Kidney (tissue), 14 donors: ENCODE data around the gene MAGI1. TPM values are rescaled to one million over a fixed set of nuclear protein-coding genes. Genes with fewer than 3 reads are reported as not detected.

Source experiments
- DNase-seq, 5 donors: peaks; one replicate each; pipeline ENCODE4 v3.0.0-alpha.2; 2013 to 2020
- FAIRE-seq: peaks from 2 replicates; lab custom pipeline; 2012; peaks lifted over from hg19 to GRCh38; lab: Jason Lieb, UNC
- H3K27ac ChIP-seq, 2 donors: one replicate each; pipeline ENCODE4 v1.7.0; 2013; ENCODE audit warnings: low read depth in 2 of 2, low read length in 2 of 2, inconsistent platforms in 1 of 2
- H3K27me3 ChIP-seq: one replicate; pipeline ENCODE4 v1.7.1; 2013; ENCODE audit warnings: low read length, inconsistent platforms; ENCODE audit not compliant: control insufficient read depth, insufficient read depth
- H3K36me3 ChIP-seq, 3 donors: one replicate each; pipeline versions ENCODE4 v1.7.0 to v1.7.1; 2013; ENCODE audit warnings: low read length in 3 of 3, control low read depth in 1 of 3, inconsistent platforms in 1 of 3; ENCODE audit not compliant: insufficient read depth in 3 of 3, control insufficient read depth in 2 of 3
- H3K4me1 ChIP-seq, 3 donors: one replicate each; pipeline versions ENCODE4 v1.7.0 to v1.7.1; 2013; ENCODE audit warnings: low read length in 3 of 3, inconsistent platforms in 1 of 3, low read depth in 1 of 3; ENCODE audit not compliant: control insufficient read depth in 2 of 3, insufficient read depth in 2 of 3
- H3K4me3 ChIP-seq, 3 donors: one replicate each; pipeline versions ENCODE4 v1.7.0 to v1.8.1; 2013; ENCODE audit warnings: low read length in 3 of 3, control low read depth in 1 of 3, inconsistent platforms in 1 of 3
- H3K9ac ChIP-seq, 3 donors: one replicate each; pipeline versions ENCODE4 v1.7.0 to v1.7.1; 2013; ENCODE audit warnings: low read length in 3 of 3, control low read depth in 1 of 3, inconsistent platforms in 1 of 3
- H3K9me3 ChIP-seq, 3 donors: one replicate each; pipeline versions ENCODE4 v1.7.0 to v1.7.1; 2013; ENCODE audit warnings: low read length in 3 of 3, control low read depth in 1 of 3, inconsistent platforms in 1 of 3; ENCODE audit not compliant: control insufficient read depth in 2 of 3, insufficient read depth in 1 of 3
- intact Hi-C: fragments of 100-400 bp; cut with DNase I; formaldehyde crosslinking; loops from one replicate; pipeline ENCODE4 v1.11.1; 2022
- polyA plus RNA-seq: library from polyadenylated mRNA; stranded (reverse); fragments of 350-450 nt; fragmentation: Illumina TruSeq; extraction: RNeasy Lipid Tissue Mini Kit (QIAGEN cat#74804); gene quantifications from one replicate; pipeline ENCODE4 v1.2.3, GENCODE V29; 2014; ENCODE audit warnings: low read depth, low replicate concordance; ENCODE audit not compliant: insufficient read depth
- total RNA-seq: library from RNA; stranded (reverse); fragmentation: NEBNext Ultra II Directional; extraction: Animal tissue kit (Norgen Biotek cat#: 25700); gene quantifications from one replicate; pipeline ENCODE4 v1.2.1, GENCODE V29; 2021
- TF ChIP-seq, protein P1 (sequence below): IDR thresholded peaks from 3 replicates; pipeline ENCODE4 v1.5.1; 2012; ENCODE audit warnings: mild to moderate bottlenecking, moderate library complexity, borderline replicate concordance; ENCODE audit not compliant: insufficient read depth; ENCODE audit errors: extremely low read depth
- donor health status: control.
- donor health status: control.
- donor health status: control.
- donor health status: control.
- donor health status: control.
- donor health status: DM: yes; HTN: yes; CAD: no.
- donor health status: Normal renal cell carcinoma (clear cell type).

Gene MAGI1
- total and polyA plus RNA-seq, 2 donors from 2014 or later = 8.2 to 42.8 TPM

DNA sequence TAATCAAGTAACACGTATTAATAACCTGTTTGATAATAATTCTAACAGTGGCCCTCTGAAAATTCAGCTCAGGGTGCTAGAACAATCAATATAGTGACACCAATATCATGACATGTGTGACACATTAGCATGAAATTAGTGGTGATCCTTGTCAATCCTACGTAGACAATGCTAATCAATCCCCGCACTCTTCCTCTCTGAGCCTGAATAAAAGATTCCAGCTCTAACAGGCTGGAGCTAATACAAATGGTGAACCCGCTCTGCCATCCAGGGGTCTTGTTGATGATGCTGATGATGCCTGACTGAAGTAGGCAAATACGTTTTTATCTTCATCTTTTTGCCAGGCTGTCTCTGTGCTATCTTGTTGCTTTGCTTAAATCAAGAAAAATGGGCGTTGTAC, 462.5 kb downstream of the MAGI1 start:
- DNase-seq (no peak), FAIRE-seq (no peak)
- no peaks in the 10 kb centered on the region for H3K36me3 ChIP-seq
- no peak overlapping the region for H3K9ac ChIP-seq
- H3K4me3 ChIP-seq = no peak overlapping the region
- H3K4me1 ChIP-seq = no peaks in the 10 kb centered on the region
- no peaks in the 10 kb centered on the region for H3K27me3 ChIP-seq
- TF ChIP-seq, protein P1, sequence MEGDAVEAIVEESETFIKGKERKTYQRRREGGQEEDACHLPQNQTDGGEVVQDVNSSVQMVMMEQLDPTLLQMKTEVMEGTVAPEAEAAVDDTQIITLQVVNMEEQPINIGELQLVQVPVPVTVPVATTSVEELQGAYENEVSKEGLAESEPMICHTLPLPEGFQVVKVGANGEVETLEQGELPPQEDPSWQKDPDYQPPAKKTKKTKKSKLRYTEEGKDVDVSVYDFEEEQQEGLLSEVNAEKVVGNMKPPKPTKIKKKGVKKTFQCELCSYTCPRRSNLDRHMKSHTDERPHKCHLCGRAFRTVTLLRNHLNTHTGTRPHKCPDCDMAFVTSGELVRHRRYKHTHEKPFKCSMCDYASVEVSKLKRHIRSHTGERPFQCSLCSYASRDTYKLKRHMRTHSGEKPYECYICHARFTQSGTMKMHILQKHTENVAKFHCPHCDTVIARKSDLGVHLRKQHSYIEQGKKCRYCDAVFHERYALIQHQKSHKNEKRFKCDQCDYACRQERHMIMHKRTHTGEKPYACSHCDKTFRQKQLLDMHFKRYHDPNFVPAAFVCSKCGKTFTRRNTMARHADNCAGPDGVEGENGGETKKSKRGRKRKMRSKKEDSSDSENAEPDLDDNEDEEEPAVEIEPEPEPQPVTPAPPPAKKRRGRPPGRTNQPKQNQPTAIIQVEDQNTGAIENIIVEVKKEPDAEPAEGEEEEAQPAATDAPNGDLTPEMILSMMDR = no peak
- H3K9me3 ChIP-seq = no peaks in the 10 kb centered on the region
- no peak overlapping the region for H3K27ac ChIP-seq
- intact Hi-C loops = no loop called here

DNA sequence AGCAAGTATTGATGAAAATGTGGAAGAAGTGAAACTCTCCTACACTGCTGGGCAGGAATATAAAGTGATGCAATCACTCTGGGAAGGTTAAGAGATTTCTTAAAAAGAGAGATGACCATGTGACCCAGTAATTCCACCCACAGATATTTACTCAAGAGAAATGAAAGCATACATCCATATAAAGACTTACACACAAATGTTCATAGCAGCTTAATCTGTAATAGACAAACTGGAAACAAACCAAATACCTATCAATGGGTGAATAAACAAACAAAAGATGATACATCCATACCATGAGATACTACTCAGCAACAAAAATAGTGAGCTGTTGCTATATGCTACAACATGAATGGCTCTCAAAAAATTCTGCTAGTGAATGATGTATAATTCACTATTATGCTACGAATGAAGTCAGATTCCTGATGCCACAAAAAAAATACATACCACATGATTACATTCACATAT, 463.3 kb downstream of the MAGI1 start:
- no peak for FAIRE-seq
- DNase-seq = no peak

DNA sequence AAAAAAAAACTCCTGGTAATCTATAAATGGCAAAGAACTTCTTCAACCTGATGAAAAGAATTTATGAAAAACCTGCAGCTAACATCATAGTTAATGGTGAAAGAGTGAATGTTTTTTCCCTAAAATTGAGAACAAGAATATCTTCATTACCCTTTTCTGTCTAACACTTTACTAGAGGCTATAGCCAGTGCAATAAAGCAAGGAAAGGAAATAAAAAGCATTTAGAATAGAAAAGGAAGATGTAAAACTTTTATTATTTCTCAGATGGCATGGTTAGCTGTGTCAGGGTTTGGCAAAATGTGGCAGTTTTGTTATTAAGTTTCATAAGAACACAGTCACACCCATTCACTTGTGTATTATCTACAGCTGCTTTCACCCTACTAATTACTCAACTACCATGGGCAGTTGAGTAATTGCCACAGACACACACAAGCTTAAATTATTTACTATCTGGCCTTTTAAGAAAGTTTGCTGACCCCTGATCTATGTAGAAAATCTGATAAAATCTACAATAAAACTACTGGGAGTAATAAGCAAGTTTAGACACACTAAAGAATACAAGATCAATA, 465.1 kb downstream of the MAGI1 start:
- no peaks in the 10 kb centered on the region for H3K9me3 ChIP-seq
- DNase-seq (no peak), FAIRE-seq (no peak)
- no peaks in the 10 kb centered on the region for H3K4me1 ChIP-seq
- intact Hi-C loops = no loop called here
- no peak overlapping the region for H3K27ac ChIP-seq
- TF ChIP-seq, protein P1 = no peak
- no peak overlapping the region for H3K4me3 ChIP-seq
- no peaks in the 10 kb centered on the region for H3K36me3 ChIP-seq
- H3K9ac ChIP-seq = no peak overlapping the region
- H3K27me3 ChIP-seq = no peaks in the 10 kb centered on the region

More for the DNA sequence above, 463.3 kb downstream of the MAGI1 start:
- Histone ChIP-seq H3K4me1 (no peaks in the 10 kb centered on the region), H3K27me3 (no peaks in the 10 kb centered on the region), H3K9ac (no peak overlapping the region), H3K27ac (no peak overlapping the region), H3K4me3 (no peak overlapping the region), H3K36me3 (no peaks in the 10 kb centered on the region), H3K9me3 (no peaks in the 10 kb centered on the region)
- TF ChIP-seq, protein P1 = no peak
- intact Hi-C loops = no loop called here
